Measurements from ENCODE around the gene H2BK1.

- no peak for TF ChIP-seq CTCF (IDR thresholded peaks at IDR 0.05)
- TF ChIP-seq EP300 (IDR thresholded peaks at IDR 0.05), result no peak
- no peak for TF ChIP-seq POLR2AphosphoS5 (IDR thresholded peaks at IDR 0.05)
These were observed 33.9 kb downstream of the H2BK1 start for GRCh38 chr7:151176401-151176800.

Data from upper lobe of left lung (tissue), 4 donors.